ENCODE results near the gene GOLGA2.
"Not testable (repeated sequence)": the region's sequence is repeated elsewhere in the genome, so short reads cannot be mapped to it uniquely, and the experiment has no call there.

DNA sequence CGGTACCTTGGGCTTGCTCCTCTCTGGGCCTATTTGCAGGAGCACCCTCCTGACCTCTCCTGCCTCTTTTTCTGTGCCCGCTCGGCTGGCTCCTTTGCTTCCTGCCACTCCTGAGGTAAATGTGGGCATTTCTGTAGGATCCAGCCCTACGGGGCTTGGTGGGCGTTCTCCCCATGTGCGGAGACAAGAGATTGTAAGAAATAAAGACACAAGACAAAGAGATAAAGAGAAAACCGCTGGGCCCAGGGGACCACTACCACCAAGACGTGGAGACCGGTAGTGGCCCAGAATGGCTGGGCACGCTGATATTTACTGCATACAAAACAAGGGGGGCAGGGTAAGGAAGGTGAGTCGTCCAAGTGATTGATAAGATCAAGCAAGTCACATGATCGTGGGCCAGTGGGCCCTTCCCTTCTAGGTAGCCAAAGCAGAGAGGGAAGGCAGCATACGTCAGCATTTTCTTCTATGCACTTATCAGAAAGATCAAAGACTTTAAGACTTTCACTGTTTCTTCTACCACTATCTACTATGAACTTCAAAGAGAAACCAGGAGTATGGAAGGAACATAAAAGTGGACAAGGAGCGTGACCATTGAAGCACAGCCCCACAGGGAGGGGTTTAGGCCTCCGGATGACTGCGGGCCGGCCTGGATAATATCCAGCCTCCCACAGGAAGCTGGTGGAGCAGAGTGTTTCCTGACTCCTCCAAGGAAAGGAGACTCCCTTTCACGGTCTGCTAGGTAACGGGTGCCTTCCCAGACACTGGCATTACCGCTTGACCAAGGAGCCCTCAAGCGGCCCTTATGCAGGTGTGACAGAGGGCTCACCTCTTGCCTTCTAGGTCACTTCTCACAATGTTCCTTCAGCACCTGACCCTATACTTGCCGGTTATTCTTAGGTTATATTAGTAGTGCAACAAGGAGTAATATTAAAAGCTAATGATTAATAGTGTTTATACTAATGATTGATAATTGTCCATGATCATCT, 3.6 kb upstream of the GOLGA2 start:
- TF ChIP-seq, protein P1, sequence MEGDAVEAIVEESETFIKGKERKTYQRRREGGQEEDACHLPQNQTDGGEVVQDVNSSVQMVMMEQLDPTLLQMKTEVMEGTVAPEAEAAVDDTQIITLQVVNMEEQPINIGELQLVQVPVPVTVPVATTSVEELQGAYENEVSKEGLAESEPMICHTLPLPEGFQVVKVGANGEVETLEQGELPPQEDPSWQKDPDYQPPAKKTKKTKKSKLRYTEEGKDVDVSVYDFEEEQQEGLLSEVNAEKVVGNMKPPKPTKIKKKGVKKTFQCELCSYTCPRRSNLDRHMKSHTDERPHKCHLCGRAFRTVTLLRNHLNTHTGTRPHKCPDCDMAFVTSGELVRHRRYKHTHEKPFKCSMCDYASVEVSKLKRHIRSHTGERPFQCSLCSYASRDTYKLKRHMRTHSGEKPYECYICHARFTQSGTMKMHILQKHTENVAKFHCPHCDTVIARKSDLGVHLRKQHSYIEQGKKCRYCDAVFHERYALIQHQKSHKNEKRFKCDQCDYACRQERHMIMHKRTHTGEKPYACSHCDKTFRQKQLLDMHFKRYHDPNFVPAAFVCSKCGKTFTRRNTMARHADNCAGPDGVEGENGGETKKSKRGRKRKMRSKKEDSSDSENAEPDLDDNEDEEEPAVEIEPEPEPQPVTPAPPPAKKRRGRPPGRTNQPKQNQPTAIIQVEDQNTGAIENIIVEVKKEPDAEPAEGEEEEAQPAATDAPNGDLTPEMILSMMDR (IDR thresholded peaks at IDR 0.05) = not testable (repeated sequence)
- not testable (repeated sequence) for TF ChIP-seq POLR2A (IDR thresholded peaks at IDR 0.05)

Data from upper lobe of left lung (tissue), 4 donors.